Vein endothelial cell (primary cell): ENCODE results near the gene SCPEP1. TPM values are rescaled to one million over a fixed set of nuclear protein-coding genes. Genes with fewer than 3 reads are reported as not detected.

Experiments
- total RNA-seq: library from RNA; depleted of rRNA; stranded (reverse); fragments of >200 nt; gene quantifications from 2 replicates; pipeline ENCODE4 v1.2.3, GENCODE V29; 2012

SCPEP1 gene, protein sequence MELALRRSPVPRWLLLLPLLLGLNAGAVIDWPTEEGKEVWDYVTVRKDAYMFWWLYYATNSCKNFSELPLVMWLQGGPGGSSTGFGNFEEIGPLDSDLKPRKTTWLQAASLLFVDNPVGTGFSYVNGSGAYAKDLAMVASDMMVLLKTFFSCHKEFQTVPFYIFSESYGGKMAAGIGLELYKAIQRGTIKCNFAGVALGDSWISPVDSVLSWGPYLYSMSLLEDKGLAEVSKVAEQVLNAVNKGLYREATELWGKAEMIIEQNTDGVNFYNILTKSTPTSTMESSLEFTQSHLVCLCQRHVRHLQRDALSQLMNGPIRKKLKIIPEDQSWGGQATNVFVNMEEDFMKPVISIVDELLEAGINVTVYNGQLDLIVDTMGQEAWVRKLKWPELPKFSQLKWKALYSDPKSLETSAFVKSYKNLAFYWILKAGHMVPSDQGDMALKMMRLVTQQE
- total RNA-seq = 22.4 and 24.5 TPM in 2 replicates

DNA sequence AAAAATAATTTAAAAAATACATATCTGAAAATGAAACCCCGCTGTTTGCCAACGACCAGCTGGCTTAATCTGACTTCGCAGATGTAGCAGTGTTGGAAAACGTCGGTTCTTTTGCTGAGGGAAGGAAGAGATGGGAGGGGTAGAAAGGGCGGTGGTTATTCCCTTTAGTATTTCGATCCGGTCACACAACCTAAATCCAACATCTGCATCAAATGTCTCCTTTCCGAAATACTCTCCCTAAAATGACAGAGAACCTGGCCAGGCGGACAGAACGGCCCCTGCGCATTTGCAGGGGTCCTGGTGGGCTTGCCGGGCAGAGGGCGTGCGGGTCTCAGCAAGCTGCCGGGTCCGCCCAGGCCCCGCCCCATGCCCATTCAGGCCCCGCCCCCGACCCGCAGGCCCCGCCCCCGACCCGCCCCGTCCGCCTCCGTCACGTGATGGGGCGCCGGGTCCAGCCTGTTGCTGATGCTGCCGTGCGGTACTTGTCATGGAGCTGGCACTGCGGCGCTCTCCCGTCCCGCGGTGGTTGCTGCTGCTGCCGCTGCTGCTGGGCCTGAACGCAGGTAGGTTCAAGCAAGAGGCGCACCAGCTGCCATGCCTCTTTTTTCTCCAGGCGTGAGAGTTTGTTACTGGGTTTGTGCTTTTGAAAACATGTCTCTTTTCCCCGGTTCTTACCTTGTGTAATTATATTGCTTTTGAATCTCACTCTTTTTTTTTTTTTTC is at the start of gene SCPEP1:
Gene SCPEP1, plus strand, starts transcription at position 459 of the 723 bp plus-strand sequence. Its CDS starts 29 bp downstream, at position 488.

DNA sequence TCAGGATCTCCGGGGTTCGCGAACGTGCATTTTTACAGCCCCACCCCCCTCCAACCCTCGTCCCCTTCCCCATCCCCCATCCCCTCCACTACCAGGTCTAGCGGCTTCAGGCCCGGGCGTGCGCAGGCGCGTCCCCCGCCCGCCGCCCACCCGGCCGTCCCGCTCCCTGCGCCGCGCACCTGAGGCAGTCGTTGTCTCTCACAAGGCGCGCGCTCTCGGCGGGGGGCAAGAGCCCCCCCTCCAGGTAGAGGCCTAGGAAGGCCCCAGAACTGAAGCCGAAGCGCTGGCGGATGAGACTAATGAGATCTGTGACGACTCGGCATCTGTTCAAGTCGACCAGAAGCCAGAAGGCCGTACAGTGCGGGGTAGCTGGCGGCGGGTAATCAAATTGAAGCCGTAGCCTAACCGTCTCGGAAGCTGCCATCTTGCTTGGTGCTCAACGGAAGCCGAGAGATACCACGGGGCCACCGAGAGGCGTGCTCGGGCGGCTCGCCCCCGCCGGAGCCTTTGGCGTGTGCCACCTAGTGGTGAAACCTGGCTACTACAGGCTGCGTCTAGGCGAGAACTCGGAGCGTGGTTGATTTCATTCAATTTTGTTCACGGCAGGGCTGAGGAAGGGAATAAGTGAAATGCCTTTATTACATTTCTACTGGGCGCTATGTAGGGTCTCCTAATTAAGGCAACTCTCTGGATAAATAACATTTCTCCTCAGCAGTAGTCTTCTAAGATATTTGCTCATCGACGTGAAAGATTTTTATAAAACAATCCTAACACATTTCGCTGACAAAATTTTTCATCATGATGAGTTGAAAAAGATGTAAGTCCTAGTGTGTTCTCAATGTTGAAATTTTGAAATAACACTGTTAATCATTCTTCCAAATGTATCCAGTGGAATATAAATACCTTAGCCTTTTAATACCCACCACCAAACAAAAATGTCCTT is 17.1 kb upstream of the SCPEP1 start, which contains the start of gene COIL:
Gene COIL, minus strand, starts transcription at position 455 of the 943 bp plus-strand sequence. Its CDS starts 31 bp downstream, at position 424.

Other genes starting within 250 kb of the SCPEP1 start
- gene C17orf67, start 144.2 kb upstream of the SCPEP1 start, total RNA-seq = 1.6 and 2.0 TPM in 2 replicates
- gene DGKE, start 144.0 kb upstream of the SCPEP1 start, total RNA-seq = 11.1 and 17.5 TPM in 2 replicates
- gene TRIM25, start 64.1 kb upstream of the SCPEP1 start, total RNA-seq = 41.5 and 53.1 TPM in 2 replicates
- gene COIL, start 17.1 kb upstream of the SCPEP1 start, total RNA-seq = 15.7 and 17.0 TPM in 2 replicates
- 18.9 and 19.7 TPM in 2 replicates for gene AKAP1, start 107.1 kb downstream of the SCPEP1 start, total RNA-seq